ENCODE results near the gene CTSL. TPM values are rescaled to one million over a fixed set of nuclear protein-coding genes. Genes with fewer than 3 reads are reported as not detected.
A peak's percentile ranks its signal among the peaks of the same experiment; 100 is the strongest.

The CTSL gene
- 10 to 100 TPM; 45.8 to 93.6 (median 73.8) TPM for total RNA-seq
- 100 to 1,000 TPM in 1 of 3 donors, 10 to 100 TPM in 2; 73.4 to 995 (median 75.3) TPM for polyA plus RNA-seq
- long read RNA-seq, donor 1, transcript CTSL-201 (8 exons, 1,436 nt) = major isoform, 22 of 47 reads
- long read RNA-seq, donor 1, transcript CTSL-203 (8 exons, 2,177 nt) = minor isoform, 19 of 47 reads
- long read RNA-seq, donor 1, partial matches to known transcripts = 1 of 47 reads
- long read RNA-seq, donor 1, other reads (novel, unspliced or antisense) = 5 of 47 reads
- long read RNA-seq, donor 2, transcript CTSL-203 (8 exons, 2,177 nt) = major isoform, 28 of 59 reads
- long read RNA-seq, donor 2, transcript CTSL-201 (8 exons, 1,436 nt) = minor isoform, 23 of 59 reads
- long read RNA-seq, donor 2, partial matches to known transcripts = 1 of 59 reads
- long read RNA-seq, donor 2, other reads (novel, unspliced or antisense) = 7 of 59 reads

GRCh38 chr9:87725900-87726709, at the start of gene CTSL:
Gene CTSL (plus strand): TSS chr9:87726119. CDS start chr9:87727604, 1,485 bp downstream.
- peaks cover 20% of the 10 kb centered on the region for H3K4me1 ChIP-seq
- no peaks in the 10 kb centered on the region for H3K9me3 ChIP-seq
- DNase-seq = peak; percentile 94 to 97
- ATAC-seq = peak; percentile 93 to 96 (median 95)
- H3K4me3 ChIP-seq = peak within 1 kb of the TSS; percentile 92
- TF ChIP-seq CTCF (IDR thresholded peaks at IDR 0.05) = no peak
- peaks cover 9 to 40% of the 10 kb centered on the region in 2 donors for H3K36me3 ChIP-seq (ENCODE audit: insufficient read depth in 1 of 2, low read depth in 1 of 2)
- WGBS, 3 donors = 0 to 1% (median 0%) methylated on average over 55 to 67 of the region's 67 CpGs
- H3K27me3 ChIP-seq (ENCODE audit: insufficient read depth in 3 of 3, low read length in 2 of 3) = no peaks in the 10 kb centered on the region
- peak within 1 kb of the TSS; percentile 96 for H3K27ac ChIP-seq
- intact Hi-C loops (cut with DNase I) = loop anchor here in 1 of 2 donors (5.0 kb wide), 1 partner anchor 44 kb away; no protein-coding TSS in a partner anchor

GRCh38 chr9:87676976-87677775, 48.7 kb upstream of the CTSL start:
- H3K4me3 ChIP-seq = no peak overlapping the region
- intact Hi-C loops (cut with DNase I) = loop anchor here (2.0 to 10.0 kb wide), 4 partner anchors 18 to 1325 kb away; no protein-coding TSS in a partner anchor
- DNase-seq = no peak
- H3K36me3 ChIP-seq (ENCODE audit: insufficient read depth in 1 of 2, low read depth in 1 of 2) = no peaks in the 10 kb centered on the region
- H3K4me1 ChIP-seq = no peaks in the 10 kb centered on the region
- no peak overlapping the region for H3K27ac ChIP-seq
- no peak for ATAC-seq
- no peak for TF ChIP-seq CTCF (IDR thresholded peaks at IDR 0.05)
- WGBS, 3 donors = 71 to 77% (median 75%) methylated on average over 14 of the region's 14 CpGs
- no peaks in the 10 kb centered on the region for H3K9me3 ChIP-seq
- H3K27me3 ChIP-seq (ENCODE audit: insufficient read depth in 3 of 3, low read length in 2 of 3) = no peaks in the 10 kb centered on the region

- Histone ChIP-seq H3K4me1 (no peaks in the 10 kb centered on the region), H3K9me3 (no peaks in the 10 kb centered on the region), H3K4me3 (no peak overlapping the region), H3K27ac (no peak overlapping the region), H3K27me3 (ENCODE audit: insufficient read depth in 3 of 3, low read length in 2 of 3) (no peaks in the 10 kb centered on the region), H3K36me3 (ENCODE audit: insufficient read depth in 1 of 2, low read depth in 1 of 2) (no peaks in the 10 kb centered on the region)
- 90 to 92% (median 92%) methylated on average over 17 of the region's 17 CpGs for WGBS, 3 donors
- ATAC-seq = no peak
- intact Hi-C loops (cut with DNase I) = loop anchor here (2.0 to 10.0 kb wide), 5 partner anchors 17 to 1324 kb away; no protein-coding TSS in a partner anchor
- TF ChIP-seq CTCF (IDR thresholded peaks at IDR 0.05) = no peak
- no peak for DNase-seq
These were observed 47.9 kb upstream of the CTSL start for GRCh38 chr9:87677776-87678587.
